ENCODE results near the gene MED26.

Gene MED26

DNA sequence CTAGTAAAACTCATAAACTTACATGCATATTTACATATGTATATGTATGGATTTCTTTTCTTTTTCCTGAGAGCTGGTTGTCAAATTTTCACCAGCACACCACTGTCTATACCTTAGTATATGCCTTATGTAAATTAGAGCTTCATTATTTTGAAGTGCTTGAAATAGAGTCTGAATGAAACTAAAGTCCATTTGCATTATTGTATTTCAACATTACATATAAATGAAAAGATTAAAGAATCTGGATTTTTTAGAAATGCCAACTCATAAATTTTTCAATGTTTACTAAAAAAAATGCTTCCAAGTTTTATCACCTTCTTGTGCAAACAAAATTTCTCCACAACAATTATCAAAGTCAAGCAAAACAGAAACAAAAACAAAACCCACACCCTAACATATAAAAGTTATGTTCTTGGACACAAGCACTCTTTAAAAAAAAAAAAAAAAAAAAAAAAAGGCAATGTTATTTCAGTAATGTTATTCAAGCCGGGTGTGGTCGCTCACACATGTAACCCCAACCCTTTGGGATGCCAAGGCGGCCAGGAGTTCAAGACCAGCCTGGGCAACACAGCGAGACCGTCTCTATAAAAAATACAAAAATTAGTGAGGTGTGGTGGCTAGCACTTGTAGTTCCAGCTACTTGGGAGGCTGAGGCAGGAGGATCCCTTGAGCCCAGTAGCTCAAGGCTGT, 18.3 kb downstream of the MED26 start:
- no peaks in the 10 kb centered on the region for H3K9me3 ChIP-seq (ENCODE audit: insufficient read depth, low read depth, low read length)
- no peaks in the 10 kb centered on the region; the same call in 1 of the 2 replicates for H3K4me1 ChIP-seq (ENCODE audit: insufficient read depth, low read length)
- no peaks in the 10 kb centered on the region for H3K27me3 ChIP-seq (ENCODE audit: insufficient read depth, low read length)
- H3K27ac ChIP-seq (ENCODE audit: low read length): no peak overlapping the region
- no peaks in the 10 kb centered on the region for H3K36me3 ChIP-seq (ENCODE audit: insufficient read depth, low read depth, low read length)
- H3K9ac ChIP-seq (ENCODE audit: low read depth, low read length): no peak overlapping the region
- H3K4me3 ChIP-seq (ENCODE audit: low read length): no peak overlapping the region

DNA sequence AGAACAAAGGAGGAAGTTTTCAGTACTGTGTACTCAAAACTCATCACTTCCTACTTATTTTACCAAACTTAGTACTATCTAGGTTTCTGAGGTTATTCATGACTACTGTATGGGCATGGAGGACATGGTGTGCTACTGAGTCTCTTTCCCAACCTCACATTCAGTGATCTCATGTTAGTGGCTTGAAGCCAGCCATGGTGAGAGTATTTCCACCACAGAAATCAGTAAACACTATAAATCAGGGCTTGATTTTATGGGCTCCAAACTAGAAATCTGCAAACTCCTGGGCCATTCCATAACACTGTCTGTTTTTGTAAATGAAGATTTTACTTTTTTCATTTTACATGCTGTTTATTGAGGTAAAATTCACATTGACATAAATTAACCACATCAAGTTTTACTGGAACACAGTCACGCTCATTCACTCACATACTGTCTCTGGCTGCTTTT, 19.7 kb downstream of the MED26 start:
- Histone ChIP-seq H3K27ac (ENCODE audit: low read length) (no peak overlapping the region), H3K27me3 (ENCODE audit: insufficient read depth, low read length) (no peaks in the 10 kb centered on the region), H3K9me3 (ENCODE audit: insufficient read depth, low read depth, low read length) (no peaks in the 10 kb centered on the region), H3K4me1 (ENCODE audit: insufficient read depth, low read length) (no peaks in the 10 kb centered on the region), H3K9ac (ENCODE audit: low read depth, low read length) (no peak overlapping the region), H3K4me3 (ENCODE audit: low read length) (no peak overlapping the region), H3K36me3 (ENCODE audit: insufficient read depth, low read depth, low read length) (no peaks in the 10 kb centered on the region)

DNA sequence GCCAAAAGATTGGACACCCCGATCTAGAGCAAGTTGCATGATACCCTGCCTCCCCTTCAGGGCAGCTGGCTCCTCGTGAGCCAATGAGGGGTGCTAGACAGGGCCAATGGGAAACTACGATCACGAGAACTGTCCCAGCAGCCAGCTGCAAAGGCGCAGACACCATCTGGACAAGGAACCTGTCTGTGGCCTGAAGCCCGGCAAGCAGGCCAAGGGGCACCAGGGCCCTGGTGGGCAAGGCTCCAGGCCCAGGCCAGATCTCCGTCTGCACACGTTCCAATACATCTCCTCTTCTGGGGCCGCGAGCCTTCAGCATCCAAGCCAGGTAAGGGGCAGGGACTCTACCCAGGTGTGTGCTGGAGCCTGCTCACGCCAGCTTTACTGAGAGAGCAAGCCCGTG, 20.2 kb downstream of the MED26 start:
- no peaks in the 10 kb centered on the region for H3K9me3 ChIP-seq (ENCODE audit: insufficient read depth, low read depth, low read length)
- no peak overlapping the region for H3K9ac ChIP-seq (ENCODE audit: low read depth, low read length)
- H3K27me3 ChIP-seq (ENCODE audit: insufficient read depth, low read length): no peaks in the 10 kb centered on the region
- H3K36me3 ChIP-seq (ENCODE audit: insufficient read depth, low read depth, low read length): no peaks in the 10 kb centered on the region
- no peak overlapping the region for H3K27ac ChIP-seq (ENCODE audit: low read length)
- no peak overlapping the region for H3K4me3 ChIP-seq (ENCODE audit: low read length)
- no peaks in the 10 kb centered on the region for H3K4me1 ChIP-seq (ENCODE audit: insufficient read depth, low read length)

DNA sequence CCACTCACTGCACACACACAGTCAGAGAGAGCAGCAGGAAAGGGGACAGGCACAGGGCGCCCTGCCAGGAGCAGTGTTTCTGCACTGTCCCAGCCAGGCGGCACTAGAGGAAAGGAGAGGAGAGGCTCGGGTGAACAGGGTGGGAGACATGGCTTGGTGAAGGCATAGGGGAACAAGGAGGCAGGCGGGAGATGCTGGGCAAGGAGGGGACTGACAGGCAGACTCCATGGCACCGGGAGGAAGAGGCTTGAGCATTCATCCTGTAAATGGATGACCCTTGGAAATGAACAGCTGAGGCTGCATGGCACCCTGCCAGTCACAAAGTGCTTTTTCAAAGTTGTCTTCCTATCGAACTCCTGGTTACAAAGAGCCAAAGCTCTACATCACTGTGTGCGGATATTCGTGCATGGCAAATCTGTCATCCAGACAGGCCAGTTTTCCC, 22.4 kb downstream of the MED26 start:
- Histone ChIP-seq H3K27ac (ENCODE audit: low read length) (no peak overlapping the region), H3K9me3 (ENCODE audit: insufficient read depth, low read depth, low read length) (no peaks in the 10 kb centered on the region), H3K9ac (ENCODE audit: low read depth, low read length) (no peak overlapping the region)

DNA sequence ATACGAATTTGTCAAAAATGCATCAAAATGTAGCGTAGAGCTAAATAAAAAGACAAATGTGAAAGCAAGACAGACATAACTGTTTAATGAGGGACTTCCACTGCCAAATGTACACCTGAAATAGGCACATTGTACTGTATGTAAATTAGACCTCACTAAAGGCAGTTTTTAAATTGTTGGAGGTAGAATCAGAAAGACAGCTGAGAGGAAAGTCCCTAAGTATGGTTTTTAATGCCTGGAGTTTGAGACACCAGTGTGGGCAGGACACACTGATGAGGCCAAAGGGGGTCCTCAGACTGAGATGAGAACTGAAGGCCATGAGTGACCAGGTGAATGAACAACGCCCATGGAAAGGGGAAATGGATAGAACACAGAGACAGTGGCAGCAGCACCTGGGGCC, 22.9 kb downstream of the MED26 start:
- no peaks in the 10 kb centered on the region for H3K4me1 ChIP-seq (ENCODE audit: insufficient read depth, low read length)
- no peaks in the 10 kb centered on the region for H3K27me3 ChIP-seq (ENCODE audit: insufficient read depth, low read length)
- H3K9me3 ChIP-seq (ENCODE audit: insufficient read depth, low read depth, low read length): no peaks in the 10 kb centered on the region
- H3K27ac ChIP-seq (ENCODE audit: low read length): no peak overlapping the region
- no peak overlapping the region for H3K4me3 ChIP-seq (ENCODE audit: low read length)
- no peak overlapping the region for H3K9ac ChIP-seq (ENCODE audit: low read depth, low read length)
- H3K36me3 ChIP-seq (ENCODE audit: insufficient read depth, low read depth, low read length): no peaks in the 10 kb centered on the region

More for the DNA sequence above, 22.4 kb downstream of the MED26 start:
- H3K4me1 ChIP-seq (ENCODE audit: insufficient read depth, low read length): no peaks in the 10 kb centered on the region
- H3K36me3 ChIP-seq (ENCODE audit: insufficient read depth, low read depth, low read length): no peaks in the 10 kb centered on the region
- H3K27me3 ChIP-seq (ENCODE audit: insufficient read depth, low read length): no peaks in the 10 kb centered on the region
- H3K4me3 ChIP-seq (ENCODE audit: low read length): no peak overlapping the region

- no peak overlapping the region for H3K9ac ChIP-seq (ENCODE audit: low read depth, low read length)
- H3K36me3 ChIP-seq (ENCODE audit: insufficient read depth, low read depth, low read length): no peaks in the 10 kb centered on the region
- H3K27me3 ChIP-seq (ENCODE audit: insufficient read depth, low read length): no peaks in the 10 kb centered on the region
- no peaks in the 10 kb centered on the region for H3K4me1 ChIP-seq (ENCODE audit: insufficient read depth, low read length)
- H3K9me3 ChIP-seq (ENCODE audit: insufficient read depth, low read depth, low read length): no peaks in the 10 kb centered on the region
- no peak overlapping the region for H3K4me3 ChIP-seq (ENCODE audit: low read length)
- no peak overlapping the region for H3K27ac ChIP-seq (ENCODE audit: low read length)
These were observed 23.4 kb downstream of the MED26 start for GRCh38 chr19:16604615-16605014.

DNA sequence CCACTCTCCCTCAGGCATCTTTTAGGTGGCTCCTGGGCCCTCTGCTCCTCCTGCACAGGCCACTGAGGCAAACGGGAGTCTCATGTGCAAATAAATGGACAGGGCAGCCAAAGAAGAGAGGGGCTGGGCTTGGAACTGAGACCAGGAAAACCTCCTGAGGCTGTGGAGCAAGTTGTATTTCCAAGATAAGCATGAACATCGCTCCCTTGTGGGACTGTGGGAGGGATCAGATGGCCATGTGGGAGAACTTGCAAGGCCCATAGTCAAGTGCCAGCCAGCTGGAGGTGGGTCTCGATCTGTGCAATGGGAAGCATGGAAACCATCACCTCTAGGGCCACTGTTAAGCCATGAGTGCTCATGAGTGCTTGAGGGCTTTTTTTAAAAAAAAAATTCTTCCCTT, 24.9 kb downstream of the MED26 start:
- no peaks in the 10 kb centered on the region for H3K4me1 ChIP-seq (ENCODE audit: insufficient read depth, low read length)
- no peak overlapping the region for H3K4me3 ChIP-seq (ENCODE audit: low read length)
- no peaks in the 10 kb centered on the region for H3K36me3 ChIP-seq (ENCODE audit: insufficient read depth, low read depth, low read length)
- H3K27ac ChIP-seq (ENCODE audit: low read length): no peak overlapping the region
- no peak overlapping the region for H3K9ac ChIP-seq (ENCODE audit: low read depth, low read length)
- H3K9me3 ChIP-seq (ENCODE audit: insufficient read depth, low read depth, low read length): no peaks in the 10 kb centered on the region
- no peaks in the 10 kb centered on the region for H3K27me3 ChIP-seq (ENCODE audit: insufficient read depth, low read length)

GRCh38 chr19:16601378-16602052, 26.5 kb downstream of the MED26 start:
- no peaks in the 10 kb centered on the region for H3K36me3 ChIP-seq (ENCODE audit: insufficient read depth, low read depth, low read length)
- H3K9ac ChIP-seq (ENCODE audit: low read depth, low read length): no peak overlapping the region
- H3K27ac ChIP-seq (ENCODE audit: low read length): no peak overlapping the region
- H3K9me3 ChIP-seq (ENCODE audit: insufficient read depth, low read depth, low read length): no peaks in the 10 kb centered on the region
- no peaks in the 10 kb centered on the region for H3K27me3 ChIP-seq (ENCODE audit: insufficient read depth, low read length)
- no peak overlapping the region for H3K4me3 ChIP-seq (ENCODE audit: low read length)
- no peaks in the 10 kb centered on the region for H3K4me1 ChIP-seq (ENCODE audit: insufficient read depth, low read length)

DNA sequence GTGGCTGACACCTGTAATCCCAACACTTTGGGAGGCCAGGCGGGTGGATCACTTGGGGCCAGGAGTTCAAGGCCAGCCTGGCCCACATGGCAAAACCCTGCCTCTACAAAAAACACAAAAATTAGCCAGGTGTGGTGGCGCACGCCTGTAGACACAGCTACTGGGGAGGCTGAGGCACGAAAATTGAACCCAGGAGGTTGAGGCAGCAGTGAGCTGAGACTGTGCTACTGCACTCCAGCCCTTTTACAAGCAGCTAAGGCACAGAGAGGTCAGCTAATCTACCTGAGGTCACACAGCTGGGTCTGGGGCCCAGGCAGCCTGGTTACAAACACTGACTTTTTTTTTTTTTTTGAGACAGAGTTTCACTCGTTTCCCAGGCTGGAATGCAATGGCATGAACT, 27.2 kb downstream of the MED26 start:
- Histone ChIP-seq H3K27ac (ENCODE audit: low read length) (no peak overlapping the region), H3K9me3 (ENCODE audit: insufficient read depth, low read depth, low read length) (no peaks in the 10 kb centered on the region), H3K36me3 (ENCODE audit: insufficient read depth, low read depth, low read length) (no peaks in the 10 kb centered on the region), H3K27me3 (ENCODE audit: insufficient read depth, low read length) (no peaks in the 10 kb centered on the region), H3K4me3 (ENCODE audit: low read length) (no peak overlapping the region), H3K4me1 (ENCODE audit: insufficient read depth, low read length) (no peaks in the 10 kb centered on the region), H3K9ac (ENCODE audit: low read depth, low read length) (no peak overlapping the region)

GRCh38 chr19:16599655-16600346, 28.2 kb downstream of the MED26 start:
- Histone ChIP-seq H3K9me3 (ENCODE audit: insufficient read depth, low read depth, low read length) (no peaks in the 10 kb centered on the region), H3K4me1 (ENCODE audit: insufficient read depth, low read length) (no peaks in the 10 kb centered on the region), H3K9ac (ENCODE audit: low read depth, low read length) (no peak overlapping the region), H3K27ac (ENCODE audit: low read length) (no peak overlapping the region), H3K36me3 (ENCODE audit: insufficient read depth, low read depth, low read length) (no peaks in the 10 kb centered on the region), H3K4me3 (ENCODE audit: low read length) (no peak overlapping the region), H3K27me3 (ENCODE audit: insufficient read depth, low read length) (no peaks in the 10 kb centered on the region)

GRCh38 chr19:16598848-16599247, 29.2 kb downstream of the MED26 start:
- Histone ChIP-seq H3K27me3 (ENCODE audit: insufficient read depth, low read length) (no peaks in the 10 kb centered on the region), H3K4me3 (ENCODE audit: low read length) (no peak overlapping the region), H3K9ac (ENCODE audit: low read depth, low read length) (no peak overlapping the region), H3K4me1 (ENCODE audit: insufficient read depth, low read length) (no peaks in the 10 kb centered on the region), H3K27ac (ENCODE audit: low read length) (no peak overlapping the region), H3K9me3 (ENCODE audit: insufficient read depth, low read depth, low read length) (no peaks in the 10 kb centered on the region), H3K36me3 (ENCODE audit: insufficient read depth, low read depth, low read length) (no peaks in the 10 kb centered on the region)

GRCh38 chr19:16596399-16596798, 31.6 kb downstream of the MED26 start:
- Histone ChIP-seq H3K4me3 (ENCODE audit: low read length) (no peak overlapping the region), H3K27ac (ENCODE audit: low read length) (no peak overlapping the region), H3K9me3 (ENCODE audit: insufficient read depth, low read depth, low read length) (no peaks in the 10 kb centered on the region), H3K36me3 (ENCODE audit: insufficient read depth, low read depth, low read length) (no peaks in the 10 kb centered on the region), H3K27me3 (ENCODE audit: insufficient read depth, low read length) (no peaks in the 10 kb centered on the region), H3K9ac (ENCODE audit: low read depth, low read length) (no peak overlapping the region), H3K4me1 (ENCODE audit: insufficient read depth, low read length) (peaks cover 12% of the 10 kb centered on the region; the same call in 1 of the 2 replicates)
